ENCODE measurements around the gene MON1A.
"Not testable (repeated sequence)": the region's sequence is repeated elsewhere in the genome, so short reads cannot be mapped to it uniquely, and the experiment has no call there.

MON1A gene, protein sequence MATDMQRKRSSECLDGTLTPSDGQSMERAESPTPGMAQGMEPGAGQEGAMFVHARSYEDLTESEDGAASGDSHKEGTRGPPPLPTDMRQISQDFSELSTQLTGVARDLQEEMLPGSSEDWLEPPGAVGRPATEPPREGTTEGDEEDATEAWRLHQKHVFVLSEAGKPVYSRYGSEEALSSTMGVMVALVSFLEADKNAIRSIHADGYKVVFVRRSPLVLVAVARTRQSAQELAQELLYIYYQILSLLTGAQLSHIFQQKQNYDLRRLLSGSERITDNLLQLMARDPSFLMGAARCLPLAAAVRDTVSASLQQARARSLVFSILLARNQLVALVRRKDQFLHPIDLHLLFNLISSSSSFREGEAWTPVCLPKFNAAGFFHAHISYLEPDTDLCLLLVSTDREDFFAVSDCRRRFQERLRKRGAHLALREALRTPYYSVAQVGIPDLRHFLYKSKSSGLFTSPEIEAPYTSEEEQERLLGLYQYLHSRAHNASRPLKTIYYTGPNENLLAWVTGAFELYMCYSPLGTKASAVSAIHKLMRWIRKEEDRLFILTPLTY

DNA sequence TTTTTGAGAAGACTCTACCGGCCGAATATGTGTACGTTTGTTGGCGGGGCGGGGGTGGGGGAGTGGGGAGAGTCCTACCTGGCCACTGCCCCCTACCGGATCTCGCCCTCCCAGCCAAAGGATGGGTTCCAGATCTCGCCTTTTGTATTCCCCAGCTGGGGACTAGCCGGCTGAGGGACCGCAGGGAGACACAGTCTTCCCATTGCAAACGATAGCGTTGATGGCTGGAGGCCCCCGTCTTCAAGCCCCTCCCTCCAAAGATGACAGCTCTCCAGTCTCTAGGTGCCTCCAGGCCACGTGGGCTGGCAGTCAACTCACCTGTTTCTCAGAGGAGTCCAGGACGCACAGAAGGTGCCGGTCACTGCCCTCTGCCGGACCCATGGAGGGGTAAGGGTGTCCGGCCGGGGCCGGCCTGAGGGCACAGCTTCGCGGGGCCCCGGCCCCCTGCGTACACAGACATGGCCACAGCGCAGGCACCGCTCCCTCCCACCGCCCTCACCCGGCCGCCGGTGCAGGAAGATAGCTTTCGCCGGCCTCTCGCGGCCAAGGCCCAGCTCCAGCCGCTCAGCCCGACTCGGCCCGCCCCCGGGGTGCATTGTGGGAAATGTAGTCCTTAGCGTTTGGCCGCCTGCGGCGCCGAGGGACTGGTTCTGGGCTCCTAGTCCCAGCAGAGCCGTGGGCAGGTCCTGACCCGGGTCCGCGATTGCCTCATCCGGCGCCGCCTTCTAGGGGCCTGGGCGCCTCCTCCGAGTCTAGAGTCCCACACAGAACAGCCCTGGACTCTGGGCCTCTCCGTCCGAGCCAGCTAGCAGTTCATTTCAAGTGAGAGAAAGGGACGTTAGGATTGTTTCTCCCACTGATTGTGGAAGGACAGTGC, at the start of gene MON1A:
TSS of gene MON1A (minus strand) at position 521 of the 877 bp plus-strand sequence. CDS start 16,465 bp downstream, outside the sequence.
- DNase-seq = peak; percentile 96

DNA sequence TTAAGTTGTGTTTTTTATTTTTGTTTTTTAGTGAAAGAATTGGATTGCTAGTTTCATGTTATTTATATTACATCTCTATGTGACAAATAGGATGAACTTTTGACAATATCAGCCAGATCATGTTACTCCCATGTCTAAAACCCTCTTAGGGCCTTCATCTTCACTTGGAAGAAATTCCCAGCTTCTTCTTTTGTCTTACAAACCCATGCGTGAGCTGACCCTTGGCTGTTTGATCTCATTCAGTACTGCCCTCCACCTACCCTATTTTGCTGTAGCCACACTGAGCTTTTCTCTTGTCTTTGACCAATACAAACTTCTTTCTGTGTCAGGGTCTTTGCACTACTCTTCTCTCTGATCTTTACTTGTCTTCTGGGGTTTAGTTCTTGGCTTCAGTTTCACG, 47.3 kb upstream of the MON1A start:
- DNase-seq = no peak

DNA sequence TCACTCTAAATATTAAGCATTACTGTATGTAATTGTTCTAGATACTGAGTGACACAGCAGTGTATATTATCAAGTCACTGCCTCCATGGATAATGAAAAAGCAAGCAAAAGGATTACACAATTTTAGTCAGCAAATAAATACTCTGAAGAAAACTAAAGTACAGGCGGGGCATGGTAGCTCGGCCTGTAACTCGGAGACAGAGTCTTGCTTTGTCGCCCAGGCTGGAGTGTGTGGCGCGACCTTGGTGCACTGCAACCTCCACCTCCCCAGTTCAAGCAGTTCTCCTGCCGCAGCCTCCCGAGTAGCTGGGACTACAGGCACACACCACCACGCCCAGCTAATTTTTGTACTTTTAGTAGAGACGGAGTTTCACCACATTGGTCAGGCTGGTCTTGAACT, 43.0 kb upstream of the MON1A start:
- no peak for DNase-seq

DNA sequence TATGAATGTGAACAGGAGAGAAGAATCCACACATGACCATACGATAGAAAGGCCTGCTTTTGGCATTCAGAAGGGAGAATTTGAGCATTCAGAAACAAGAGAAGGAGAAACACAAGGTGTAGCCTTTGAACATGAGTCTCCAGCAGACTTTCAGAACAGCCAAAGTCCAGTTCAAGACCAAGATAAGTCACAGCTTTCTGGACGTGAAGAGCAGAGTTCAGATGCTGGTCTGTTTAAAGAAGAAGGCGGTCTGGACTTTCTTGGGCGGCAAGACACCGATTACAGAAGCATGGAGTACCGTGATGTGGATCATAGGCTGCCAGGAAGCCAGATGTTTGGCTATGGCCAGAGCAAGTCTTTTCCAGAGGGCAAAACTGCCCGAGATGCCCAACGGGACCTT, 38.7 kb upstream of the MON1A start:
- no peak for DNase-seq

DNA sequence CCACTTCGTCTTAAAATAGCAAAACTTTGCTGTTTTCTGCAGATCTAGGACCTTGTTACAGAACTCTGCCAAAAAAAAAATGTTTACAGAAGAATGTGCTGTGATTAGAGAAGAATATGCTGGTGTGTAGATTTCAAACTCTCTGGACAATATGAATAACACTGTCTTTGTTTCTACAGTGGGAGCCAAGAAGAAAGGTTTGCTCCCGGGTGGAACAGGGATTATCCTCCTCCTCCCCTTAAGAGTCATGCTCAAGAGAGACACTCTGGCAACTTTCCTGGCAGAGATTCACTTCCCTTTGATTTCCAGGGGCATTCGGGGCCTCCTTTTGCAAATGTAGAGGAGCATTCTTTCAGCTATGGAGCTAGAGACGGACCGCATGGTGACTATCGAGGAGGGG, 37.7 kb upstream of the MON1A start:
- no peak for DNase-seq

DNA sequence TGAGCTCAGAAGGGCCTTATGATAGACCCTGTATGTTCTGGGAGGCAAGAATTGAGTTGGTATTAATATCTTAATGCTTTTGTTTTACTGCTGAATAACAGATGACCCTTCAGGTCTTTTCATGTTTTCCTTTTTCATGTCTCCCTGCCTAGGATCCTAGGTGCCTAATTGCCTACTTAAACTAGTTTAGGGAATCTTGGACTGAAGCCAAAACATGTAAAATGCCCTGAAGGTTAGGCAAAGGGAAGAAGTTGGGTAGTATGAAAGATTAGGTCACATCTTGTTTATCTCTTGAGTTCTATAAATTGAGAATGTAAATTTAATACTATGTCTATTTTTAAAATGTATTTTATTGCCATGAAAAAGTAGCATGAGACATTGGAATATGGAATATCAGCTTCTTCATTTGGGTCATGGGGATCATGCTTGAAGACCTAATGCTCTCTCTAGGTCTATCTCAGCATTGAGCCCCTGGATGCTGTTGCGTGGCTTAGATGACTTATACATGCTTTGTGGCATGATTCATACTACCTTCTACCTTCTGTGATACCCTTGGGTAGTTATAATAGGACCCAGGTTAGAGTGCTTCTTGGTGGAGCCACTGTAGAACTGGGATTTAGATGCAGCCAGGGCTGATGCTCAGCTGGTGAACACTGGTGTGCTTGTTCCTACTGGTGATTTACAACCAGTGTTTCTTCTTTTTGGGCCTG, 36.8 kb upstream of the MON1A start:
- DNase-seq = no peak

DNA sequence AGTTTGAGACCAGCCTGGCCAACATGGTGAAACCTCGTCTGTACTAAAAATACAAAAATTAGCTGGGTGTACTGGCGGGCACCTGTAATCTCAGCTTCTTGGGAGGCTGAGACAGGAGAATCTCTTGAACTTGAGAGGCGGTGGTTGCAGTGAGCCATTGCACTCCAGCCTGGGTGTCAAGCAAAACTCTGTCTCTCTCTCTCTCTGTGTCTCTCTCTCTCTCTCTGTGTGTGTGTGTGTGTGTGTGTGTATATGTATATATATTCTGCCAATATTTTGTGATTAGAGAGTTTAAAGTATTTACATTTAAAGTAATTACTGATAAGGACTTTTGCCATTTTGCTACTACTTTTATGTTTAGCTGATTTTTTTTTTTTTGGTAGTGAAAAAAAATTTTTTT, 26.0 kb upstream of the MON1A start:
- no peak for DNase-seq

DNA sequence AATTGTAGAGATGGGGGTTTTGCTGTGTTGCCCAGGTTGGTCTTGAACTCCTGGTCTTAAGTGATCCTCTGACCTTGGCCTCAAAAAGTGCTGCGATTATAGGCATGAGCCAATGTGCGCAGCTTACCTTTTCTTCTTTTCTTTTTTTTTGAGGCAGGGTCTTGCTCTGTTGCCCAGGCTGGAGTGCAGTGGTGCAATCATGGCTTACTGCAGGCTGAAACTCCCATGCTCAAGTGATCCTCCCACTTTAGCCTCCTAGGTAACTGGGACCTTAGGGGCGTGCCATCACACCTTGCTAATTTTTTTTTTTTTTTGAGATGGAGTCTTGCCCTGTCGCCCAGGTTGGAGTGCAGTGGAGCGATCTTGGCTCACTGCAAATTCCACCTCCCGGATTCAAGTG, 23.3 kb upstream of the MON1A start:
- no peak for DNase-seq

DNA sequence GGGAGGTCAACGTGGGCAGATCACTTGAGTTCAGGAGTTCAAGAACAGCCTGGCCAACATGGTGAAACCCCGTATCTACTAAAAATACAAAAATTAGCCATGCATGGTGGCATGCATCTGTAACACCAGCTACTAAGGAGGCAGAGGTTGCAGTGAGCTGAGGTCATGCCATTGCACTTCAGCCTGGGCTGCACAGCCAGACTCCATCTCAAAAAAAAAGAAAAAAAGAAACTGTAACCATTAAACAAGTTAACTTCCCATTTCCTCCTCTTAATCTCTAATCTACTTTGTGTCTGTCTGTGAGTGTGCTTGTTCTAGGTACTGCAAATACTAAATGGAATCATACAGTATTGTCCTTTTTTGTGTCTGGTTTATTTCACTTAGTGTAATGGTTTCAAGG, 13.0 kb upstream of the MON1A start:
- DNase-seq = no peak

DNA sequence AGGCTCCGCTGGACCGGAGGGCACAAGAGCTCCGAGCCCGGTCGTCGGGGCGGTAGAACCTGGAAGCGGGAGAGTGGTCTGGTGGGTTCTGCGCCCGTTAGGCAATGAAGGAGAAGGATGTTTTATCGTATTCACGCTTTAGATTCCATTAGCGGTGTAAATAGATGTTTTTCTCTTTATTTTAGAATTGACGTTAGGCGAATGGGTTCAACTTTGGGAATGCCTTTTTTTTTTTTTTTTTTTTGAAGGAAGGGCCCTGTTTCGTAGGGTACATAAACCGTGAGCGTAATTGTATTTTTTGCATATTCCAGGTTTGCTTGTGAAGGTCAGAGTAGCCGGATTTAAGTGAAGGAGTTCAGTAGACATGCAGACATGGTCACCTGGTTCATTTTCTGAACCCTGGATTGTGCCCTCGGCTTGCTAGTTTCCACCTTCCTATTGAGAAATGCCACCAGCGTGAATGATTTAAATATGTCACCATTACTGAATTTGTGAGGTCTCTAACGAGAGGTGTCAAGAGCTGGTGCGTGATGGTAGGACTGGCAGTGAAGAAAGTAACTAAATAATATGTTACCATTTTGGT, 11.1 kb upstream of the MON1A start:
- DNase-seq = peak; percentile 41

DNA sequence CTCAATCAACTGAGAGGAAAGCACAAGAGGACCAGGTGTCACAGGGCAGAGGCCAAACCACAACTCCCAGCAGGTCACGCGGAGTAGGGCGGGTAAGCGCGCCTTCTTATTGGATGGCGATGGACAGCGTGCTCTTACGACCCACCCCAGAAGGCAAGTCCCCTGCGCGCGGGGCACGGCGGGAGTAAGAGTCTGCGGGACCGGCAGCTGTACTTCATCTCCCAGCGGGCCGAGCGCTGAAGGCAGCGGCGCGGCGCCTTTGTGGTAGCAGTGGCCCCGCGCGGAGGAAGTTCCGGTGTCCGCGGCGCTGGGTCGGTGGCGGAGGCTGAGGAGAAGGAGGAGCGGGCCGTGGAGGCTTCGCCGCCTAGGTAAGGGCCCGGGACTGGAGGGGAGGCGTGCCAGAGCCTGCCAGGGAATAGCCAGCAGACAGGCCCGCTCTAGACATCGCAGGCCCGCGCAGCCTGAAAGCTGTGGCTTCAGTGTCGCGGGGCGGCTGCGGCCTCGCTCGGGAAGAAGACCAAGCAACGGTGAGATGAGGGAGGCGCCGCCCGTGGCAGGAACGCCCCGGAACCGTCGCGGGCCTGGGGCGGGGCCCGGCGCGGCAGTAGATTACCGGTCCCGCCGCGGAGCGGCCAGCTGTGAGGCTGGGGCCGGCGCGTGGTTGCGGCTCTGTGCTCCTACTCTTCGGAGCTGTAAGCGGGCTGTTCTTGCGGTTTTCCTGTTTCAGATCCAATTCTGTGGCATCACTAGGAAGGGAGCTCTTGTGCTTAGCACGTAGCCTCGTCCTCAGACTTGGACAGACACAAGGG, 10.5 kb upstream of the MON1A start, which contains the start of gene RBM6:
TSS of gene RBM6 (plus strand) at position 293 of the 809 bp plus-strand sequence. CDS start 22,492 bp downstream, outside the sequence.
- DNase-seq = peak; percentile 98

DNA sequence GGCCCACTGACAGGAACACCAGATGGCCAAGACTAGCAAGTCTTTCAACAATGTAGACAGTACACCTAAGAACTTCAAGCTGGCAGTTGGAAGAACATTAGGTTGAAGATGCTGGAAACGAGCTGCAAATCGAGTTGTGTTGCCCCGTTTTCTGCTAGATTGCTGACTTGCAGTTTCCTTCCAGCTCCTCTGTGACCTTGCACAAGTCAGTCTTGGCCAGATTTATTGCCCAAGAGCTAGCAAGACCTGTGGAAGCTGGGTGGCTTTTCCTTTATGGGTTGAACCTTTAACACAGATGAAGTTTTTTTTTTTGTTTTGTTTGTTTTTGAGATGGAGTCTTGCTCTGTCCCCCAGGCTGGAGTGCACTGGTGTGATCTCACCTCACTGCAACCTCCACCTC, 7.5 kb upstream of the MON1A start:
- no peak for DNase-seq

DNA sequence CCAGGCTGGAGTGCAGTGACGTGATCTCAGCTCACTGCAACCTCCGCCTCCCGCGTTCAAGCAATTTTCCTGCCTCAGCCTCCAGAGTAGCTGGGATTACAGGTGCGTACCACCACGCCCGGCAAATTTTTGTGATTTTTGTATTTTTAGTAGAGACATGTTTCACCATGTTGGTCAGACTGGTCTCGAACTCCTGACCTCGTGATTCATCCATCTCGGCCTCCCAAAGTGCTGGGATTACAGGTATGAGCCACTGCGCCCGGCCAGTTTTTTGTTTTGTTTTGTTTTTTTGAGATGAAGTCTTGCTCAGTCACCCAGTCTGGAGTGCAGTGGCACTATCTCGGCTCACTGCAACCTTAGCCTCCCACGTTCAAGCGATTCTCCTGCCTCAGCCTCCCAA, 2.7 kb upstream of the MON1A start:
- DNase-seq = not testable (repeated sequence)

DNA sequence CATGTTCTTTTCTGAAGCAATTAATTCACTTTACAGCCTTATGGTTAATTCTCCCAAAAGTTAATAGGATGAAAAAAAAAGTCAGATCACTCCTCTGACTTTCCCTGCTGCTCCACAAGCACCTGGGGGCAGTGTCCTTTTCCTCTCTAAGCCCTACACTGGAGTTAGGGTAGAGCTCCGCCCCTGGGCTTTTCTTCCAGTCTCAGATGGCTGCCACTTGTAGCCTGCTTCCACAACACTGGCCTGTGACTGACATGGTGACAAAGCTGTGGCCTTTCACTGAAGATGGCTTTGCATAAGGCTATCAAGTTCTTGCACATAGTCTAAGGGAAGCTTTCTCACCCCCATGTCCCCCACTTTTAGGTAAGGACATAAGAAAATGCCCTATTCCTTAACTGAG, 1.3 kb upstream of the MON1A start:
- DNase-seq = no peak

DNA sequence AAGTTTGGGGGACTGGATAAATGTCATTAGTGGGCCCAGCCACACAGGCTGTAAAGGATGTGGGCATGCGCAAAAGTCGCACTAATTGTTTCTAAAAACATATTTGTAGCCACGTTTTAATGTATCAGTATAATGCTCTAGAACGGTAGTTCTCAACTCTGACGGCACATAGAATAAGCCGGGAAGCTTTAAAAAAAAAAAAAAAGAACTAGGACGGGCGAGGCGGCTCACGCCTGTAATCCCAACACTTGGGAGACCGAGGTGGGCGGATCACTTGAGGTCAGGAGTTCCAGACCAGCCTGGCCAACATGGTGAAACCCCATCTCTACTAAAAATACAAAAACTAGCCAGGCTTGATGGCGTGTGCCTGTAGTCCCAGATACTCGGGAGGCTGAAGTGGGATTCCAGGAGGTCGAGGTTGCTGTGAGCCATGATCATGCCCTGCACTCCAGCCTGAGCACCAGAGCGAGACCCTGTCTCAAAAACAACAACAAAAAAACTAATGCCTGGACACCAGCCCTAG, 618 bp upstream of the MON1A start:
- DNase-seq = no peak

DNA sequence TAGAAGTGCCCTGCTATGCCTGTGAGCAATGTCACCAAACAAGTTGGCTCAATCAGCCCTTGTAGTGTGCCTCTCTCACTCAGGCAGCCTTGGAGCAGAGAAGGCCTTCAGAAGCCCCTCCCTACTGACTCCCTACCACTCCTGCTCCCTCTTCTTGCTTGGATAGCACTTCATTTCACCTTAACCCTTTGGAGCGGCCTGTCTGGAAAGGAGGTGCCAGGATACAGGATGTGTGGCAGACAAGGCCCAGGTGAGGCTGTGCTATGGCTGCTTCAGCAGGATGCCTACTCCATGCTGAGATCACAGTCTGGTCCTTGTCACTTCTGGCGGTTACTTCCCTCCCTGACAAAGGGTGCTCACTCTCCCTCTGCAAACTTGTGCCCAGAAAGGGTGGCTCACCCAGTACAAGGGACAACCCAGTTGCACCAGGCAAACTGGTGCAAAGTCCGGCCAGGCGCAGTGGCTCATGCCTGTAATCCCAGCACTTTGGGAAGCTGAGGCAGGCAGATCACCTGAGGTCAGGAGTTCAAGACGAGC, 1.1 kb downstream of the MON1A start:
- no peak for DNase-seq

DNA sequence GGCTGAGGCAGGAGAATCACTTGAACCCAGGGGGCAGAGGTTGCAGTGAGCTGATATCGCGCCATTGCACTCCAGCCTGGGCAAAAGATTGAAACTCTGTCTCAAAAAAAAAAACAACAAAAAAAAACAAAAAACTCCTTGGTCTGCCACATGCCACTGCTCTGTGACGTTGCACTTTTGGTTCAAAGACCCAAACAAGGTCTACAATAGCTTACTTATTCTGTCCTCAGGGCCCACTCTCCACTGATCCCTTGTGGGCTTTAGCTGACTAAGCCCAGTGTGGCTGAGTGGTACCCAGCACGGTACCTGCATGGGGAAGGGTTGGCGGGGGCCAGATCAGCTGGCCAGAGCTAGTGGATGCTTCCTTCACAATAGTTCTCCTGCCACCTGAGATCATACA, 1.8 kb downstream of the MON1A start:
- no peak for DNase-seq

DNA sequence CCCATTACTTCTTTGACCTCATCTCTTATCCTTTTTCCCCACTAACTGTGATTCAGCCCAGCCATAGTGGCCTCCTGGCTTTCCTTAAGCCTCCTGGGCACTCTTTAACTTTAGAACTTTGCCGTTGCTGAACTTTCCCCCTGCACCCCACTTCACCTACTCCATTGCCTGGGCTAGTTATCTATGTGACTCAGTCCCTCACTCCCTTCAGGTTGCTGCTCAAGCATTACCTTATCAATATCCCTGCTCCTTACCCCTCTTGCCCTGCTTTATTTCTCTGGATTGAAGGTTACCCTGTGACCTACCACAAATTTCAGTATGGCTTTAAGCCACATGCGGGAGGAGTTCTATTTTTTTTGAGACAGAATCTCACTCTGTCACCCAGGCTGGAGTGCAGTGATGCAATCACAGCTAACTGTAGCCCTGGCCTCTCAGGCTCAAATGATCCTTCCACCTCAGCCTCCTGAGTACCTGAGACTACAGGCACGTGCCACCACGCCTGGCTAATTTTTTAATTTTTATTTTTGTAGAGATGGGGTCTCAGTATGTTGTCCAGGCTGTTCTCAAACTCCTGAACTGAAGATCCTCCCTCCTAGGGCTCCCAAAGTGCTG, 3.4 kb downstream of the MON1A start:
- no peak for DNase-seq

DNA sequence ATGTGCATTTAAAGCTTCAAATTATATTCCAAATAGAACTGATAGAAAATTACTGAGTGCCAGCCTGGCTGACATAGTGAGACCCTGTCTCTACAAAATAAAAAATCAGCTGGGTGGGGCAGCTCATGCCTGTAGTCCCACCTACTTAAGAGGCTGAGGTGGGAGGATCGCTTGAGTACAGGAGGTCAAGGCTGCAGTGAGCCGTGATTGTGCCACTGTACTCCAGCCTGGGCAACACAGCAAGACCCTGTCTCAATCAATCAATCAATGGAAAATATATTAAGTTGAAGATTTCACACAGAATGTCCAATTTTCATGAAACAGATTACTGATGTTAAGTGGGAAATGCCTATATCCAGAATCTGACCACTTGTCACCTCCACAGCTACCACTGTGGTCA, 4.1 kb downstream of the MON1A start:
- no peak for DNase-seq

DNA sequence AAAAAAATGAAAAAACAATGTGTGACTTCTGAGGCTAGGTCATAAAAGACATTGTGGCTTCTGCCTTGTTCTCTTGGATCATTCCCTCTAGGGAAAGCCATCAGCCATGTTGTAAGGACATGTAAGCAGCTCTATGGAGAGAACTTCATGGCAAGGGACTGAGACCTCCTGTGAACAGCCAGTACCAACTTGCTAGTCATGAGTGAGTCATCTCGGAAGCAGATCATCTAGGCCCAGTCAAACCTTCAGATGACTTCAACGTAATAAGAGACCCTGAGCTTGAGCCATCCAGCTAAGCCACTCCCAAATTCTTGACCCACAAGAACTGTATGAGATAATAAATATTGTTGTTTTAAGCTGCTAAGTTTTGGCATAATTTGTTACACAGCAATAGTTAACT, 4.9 kb downstream of the MON1A start:
- no peak for DNase-seq

Data from activated effector memory CD4-positive, alpha-beta T cell treated with anti-CD3 and anti-CD28 coated beads, Interleukin-2, amount 50 U/mL, for 16 hours (primary cell).